ENCODE results near the gene DAPL1. TPM values are rescaled to one million over a fixed set of nuclear protein-coding genes. Genes with fewer than 3 reads are reported as not detected.
"Not testable (repeated sequence)": the region's sequence is repeated elsewhere in the genome, so short reads cannot be mapped to it uniquely, and the experiment has no call there.

DAPL1 gene
- total and polyA plus RNA-seq, 2 experiments from 2014 or later = not detected

DNA sequence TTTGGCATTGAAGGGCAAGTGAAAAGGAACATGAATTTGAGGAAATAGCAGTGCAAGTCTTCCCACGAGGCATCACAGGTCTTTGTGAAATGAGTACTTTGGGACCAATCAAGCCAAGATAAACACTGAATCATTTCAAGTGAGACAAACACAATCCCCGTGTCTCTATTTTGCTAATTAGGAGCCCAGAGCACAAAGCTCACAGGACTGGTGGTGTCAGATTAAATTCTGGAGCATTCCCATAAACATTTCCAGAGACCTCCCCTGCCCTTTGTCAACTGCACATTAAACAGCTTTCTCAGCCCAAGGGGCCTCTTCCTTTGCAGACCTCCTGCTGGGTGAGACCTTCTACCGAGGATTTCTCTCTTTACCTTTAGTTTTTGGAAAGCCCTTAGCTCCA lies 50.7 kb downstream of the DAPL1 start:
- H4K20me1 ChIP-seq (ENCODE audit: insufficient read depth, poor library complexity, severe bottlenecking) = no peaks in the 10 kb centered on the region
- WGBS (ENCODE audit: low lambda C conversion rate, missing lambda C conversion rate) = 13% methylated on average over 3 of the region's 3 CpGs
- no peaks in the 10 kb centered on the region for H3K9me2 ChIP-seq (replicated peaks; ENCODE audit: insufficient read depth)
- H3K79me2 ChIP-seq = no peaks in the 10 kb centered on the region
- H3K27ac ChIP-seq = no peak overlapping the region
- H3K4me3 ChIP-seq = no peak overlapping the region
- H3K9me3 ChIP-seq (ENCODE audit: low read depth) = no peaks in the 10 kb centered on the region
- H3K36me3 ChIP-seq (replicated peaks; ENCODE audit: insufficient read depth, low read depth) = no peaks in the 10 kb centered on the region
- peak overlapping the region; percentile 16 for H2AFZ ChIP-seq
- H3K27me3 ChIP-seq = no peaks in the 10 kb centered on the region
- no peak for TF ChIP-seq EZH2phosphoT487 (IDR thresholded peaks at IDR 0.05; ENCODE audit: low read depth, severe bottlenecking, unreplicated experiment)
- TF ChIP-seq EZH2 (IDR thresholded peaks at IDR 0.05; ENCODE audit: borderline replicate concordance) = no peak
- TF ChIP-seq, protein P1, sequence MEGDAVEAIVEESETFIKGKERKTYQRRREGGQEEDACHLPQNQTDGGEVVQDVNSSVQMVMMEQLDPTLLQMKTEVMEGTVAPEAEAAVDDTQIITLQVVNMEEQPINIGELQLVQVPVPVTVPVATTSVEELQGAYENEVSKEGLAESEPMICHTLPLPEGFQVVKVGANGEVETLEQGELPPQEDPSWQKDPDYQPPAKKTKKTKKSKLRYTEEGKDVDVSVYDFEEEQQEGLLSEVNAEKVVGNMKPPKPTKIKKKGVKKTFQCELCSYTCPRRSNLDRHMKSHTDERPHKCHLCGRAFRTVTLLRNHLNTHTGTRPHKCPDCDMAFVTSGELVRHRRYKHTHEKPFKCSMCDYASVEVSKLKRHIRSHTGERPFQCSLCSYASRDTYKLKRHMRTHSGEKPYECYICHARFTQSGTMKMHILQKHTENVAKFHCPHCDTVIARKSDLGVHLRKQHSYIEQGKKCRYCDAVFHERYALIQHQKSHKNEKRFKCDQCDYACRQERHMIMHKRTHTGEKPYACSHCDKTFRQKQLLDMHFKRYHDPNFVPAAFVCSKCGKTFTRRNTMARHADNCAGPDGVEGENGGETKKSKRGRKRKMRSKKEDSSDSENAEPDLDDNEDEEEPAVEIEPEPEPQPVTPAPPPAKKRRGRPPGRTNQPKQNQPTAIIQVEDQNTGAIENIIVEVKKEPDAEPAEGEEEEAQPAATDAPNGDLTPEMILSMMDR (IDR thresholded peaks at IDR 0.05; ENCODE audit: poor library complexity) = no peak
- no peak overlapping the region for H3K4me2 ChIP-seq
- no peak for DNase-seq (ENCODE audit: low spot score)
- H3K4me1 ChIP-seq (ENCODE audit: insufficient read depth) = peaks cover 10% of the 10 kb centered on the region

DNA sequence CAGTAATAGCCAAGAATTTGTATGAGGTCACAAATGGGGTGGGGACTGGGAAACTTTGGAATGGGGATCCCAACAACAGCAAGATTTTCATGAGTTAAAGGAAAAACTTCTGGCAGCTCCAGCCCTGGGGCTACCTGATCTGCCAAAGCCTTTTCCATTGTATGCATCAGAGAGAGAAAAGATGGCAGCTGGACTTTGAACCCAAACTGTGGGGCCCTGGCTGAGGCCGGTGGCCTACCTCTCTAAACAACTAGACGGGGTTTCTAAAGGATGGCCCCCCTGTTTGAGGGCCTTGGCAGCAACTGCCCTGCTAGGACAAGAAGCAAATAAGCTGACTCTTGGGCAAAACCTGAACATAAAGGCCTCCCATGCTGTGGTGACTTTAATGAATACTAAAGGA lies 52.4 kb downstream of the DAPL1 start:
- not testable (repeated sequence) for H3K4me1 ChIP-seq (ENCODE audit: insufficient read depth); H3K79me2 ChIP-seq; H3K27me3 ChIP-seq; H3K36me3 ChIP-seq (replicated peaks; ENCODE audit: insufficient read depth, low read depth); DNase-seq (ENCODE audit: low spot score); H3K4me3 ChIP-seq; H4K20me1 ChIP-seq (ENCODE audit: insufficient read depth, poor library complexity, severe bottlenecking); H2AFZ ChIP-seq; H3K9me2 ChIP-seq (replicated peaks; ENCODE audit: insufficient read depth); H3K4me2 ChIP-seq; H3K9me3 ChIP-seq (ENCODE audit: low read depth); H3K27ac ChIP-seq
- 46% methylated on average over 2 of the region's 2 CpGs for WGBS (ENCODE audit: low lambda C conversion rate, missing lambda C conversion rate)

DNA sequence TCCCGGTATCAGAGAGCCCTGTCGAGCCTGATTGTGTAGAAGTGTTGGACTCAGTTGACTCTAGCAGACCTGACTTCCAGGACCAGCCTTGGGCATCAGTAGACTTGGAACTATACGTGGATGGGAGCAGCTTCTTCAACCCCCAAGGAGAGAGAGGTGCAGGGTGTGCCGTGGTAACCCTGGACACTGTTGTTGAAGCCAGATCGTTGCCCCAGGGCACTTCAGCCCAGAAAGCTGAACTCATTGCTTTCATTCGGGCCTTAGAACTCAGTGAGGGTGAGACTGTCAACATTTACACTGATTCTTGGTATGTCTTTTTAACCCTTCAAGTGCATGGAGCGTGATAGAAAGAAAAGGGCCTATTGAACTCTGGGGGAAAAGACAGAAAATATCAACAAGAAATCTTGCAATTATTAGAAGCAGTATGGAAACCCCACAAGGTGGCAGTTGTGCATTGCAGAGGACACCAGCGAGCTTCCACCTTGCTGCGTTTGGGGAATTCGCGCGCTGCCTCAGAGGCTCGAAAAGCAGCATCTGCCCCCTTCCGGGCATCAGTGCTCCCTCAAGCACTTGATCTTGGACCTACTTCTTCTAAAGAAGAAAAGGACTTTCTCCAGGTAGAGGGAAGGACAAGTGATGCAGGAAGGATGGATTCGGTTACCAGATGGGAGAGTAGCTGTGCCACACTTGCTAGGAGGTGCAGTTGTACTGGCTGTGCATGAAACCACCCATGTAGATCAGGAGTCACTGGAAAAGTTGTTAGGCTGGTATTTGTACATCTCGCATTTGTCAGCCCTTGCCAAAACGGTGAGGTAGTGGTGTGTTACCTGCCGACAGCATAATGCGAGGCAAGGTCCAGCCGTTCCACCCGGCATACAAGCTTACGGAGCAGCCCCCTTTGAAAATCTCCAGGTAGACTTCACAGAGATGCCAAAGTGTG lies 53.2 kb downstream of the DAPL1 start:
- DNase-seq (ENCODE audit: low spot score); H3K4me2 ChIP-seq; H3K9me3 ChIP-seq (ENCODE audit: low read depth); H3K79me2 ChIP-seq; H3K9me2 ChIP-seq (replicated peaks; ENCODE audit: insufficient read depth); H4K20me1 ChIP-seq (ENCODE audit: insufficient read depth, poor library complexity, severe bottlenecking); H2AFZ ChIP-seq; H3K27me3 ChIP-seq; H3K27ac ChIP-seq; H3K4me1 ChIP-seq (ENCODE audit: insufficient read depth); H3K4me3 ChIP-seq; H3K36me3 ChIP-seq (replicated peaks; ENCODE audit: insufficient read depth, low read depth): not testable (repeated sequence)
- 67% methylated on average over 22 of the region's 22 CpGs for WGBS (ENCODE audit: low lambda C conversion rate, missing lambda C conversion rate)

DNA sequence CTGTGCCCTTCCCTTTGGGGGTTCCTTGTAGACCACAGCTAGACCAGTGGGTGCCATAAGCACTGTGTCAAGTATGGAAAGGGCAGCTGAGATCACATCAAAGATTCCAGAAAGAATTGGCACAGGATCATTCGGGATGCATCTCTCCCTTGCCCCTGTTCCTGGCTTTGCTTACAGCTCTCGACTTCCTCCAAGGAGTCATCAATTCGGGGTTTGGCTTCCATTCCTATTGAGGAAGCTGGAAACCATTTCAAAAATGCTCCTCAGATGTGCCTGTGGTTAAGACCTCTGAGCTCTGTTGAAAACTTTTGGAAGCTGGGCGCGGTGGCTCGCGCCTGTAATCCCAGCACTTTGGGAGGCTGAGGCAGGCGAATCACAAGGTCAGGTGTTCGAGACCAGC lies 65.1 kb downstream of the DAPL1 start:
- WGBS (ENCODE audit: low lambda C conversion rate, missing lambda C conversion rate) = 97% methylated on average over 9 of the region's 9 CpGs
- not testable (repeated sequence) for H3K27ac ChIP-seq; H2AFZ ChIP-seq; H3K79me2 ChIP-seq; H3K27me3 ChIP-seq; H3K4me2 ChIP-seq; H3K4me3 ChIP-seq; DNase-seq (ENCODE audit: low spot score); H3K9me2 ChIP-seq (replicated peaks; ENCODE audit: insufficient read depth); H3K9me3 ChIP-seq (ENCODE audit: low read depth); H4K20me1 ChIP-seq (ENCODE audit: insufficient read depth, poor library complexity, severe bottlenecking); H3K4me1 ChIP-seq (ENCODE audit: insufficient read depth); H3K36me3 ChIP-seq (replicated peaks; ENCODE audit: insufficient read depth, low read depth)

DNA sequence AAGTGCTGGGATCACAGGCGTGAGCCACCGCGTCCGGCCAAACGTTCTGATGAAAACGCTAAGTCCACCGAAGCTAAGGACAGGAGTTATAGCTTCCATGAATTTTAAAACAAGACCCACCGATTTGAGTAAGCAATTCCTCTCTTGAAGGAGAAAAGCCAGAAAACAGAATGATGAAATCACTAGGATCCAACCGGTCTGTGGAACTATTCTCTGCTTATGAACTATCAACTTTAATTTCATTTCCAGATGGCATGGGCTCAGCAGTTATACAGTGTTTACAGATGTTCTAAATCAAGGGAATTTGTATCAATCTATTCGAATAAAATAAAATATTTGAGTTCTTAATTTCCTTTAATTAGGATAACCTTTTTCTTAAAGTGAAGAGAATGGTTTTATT lies 66.5 kb downstream of the DAPL1 start:
- H4K20me1 ChIP-seq (ENCODE audit: insufficient read depth, poor library complexity, severe bottlenecking); H3K79me2 ChIP-seq; H3K27me3 ChIP-seq; H2AFZ ChIP-seq; H3K9me2 ChIP-seq (replicated peaks; ENCODE audit: insufficient read depth); H3K27ac ChIP-seq; H3K4me2 ChIP-seq; H3K4me1 ChIP-seq (ENCODE audit: insufficient read depth); DNase-seq (ENCODE audit: low spot score); H3K36me3 ChIP-seq (replicated peaks; ENCODE audit: insufficient read depth, low read depth); H3K4me3 ChIP-seq; H3K9me3 ChIP-seq (ENCODE audit: low read depth): not testable (repeated sequence)
- WGBS (ENCODE audit: low lambda C conversion rate, missing lambda C conversion rate) = 96% methylated on average over 10 of the region's 10 CpGs

DNA sequence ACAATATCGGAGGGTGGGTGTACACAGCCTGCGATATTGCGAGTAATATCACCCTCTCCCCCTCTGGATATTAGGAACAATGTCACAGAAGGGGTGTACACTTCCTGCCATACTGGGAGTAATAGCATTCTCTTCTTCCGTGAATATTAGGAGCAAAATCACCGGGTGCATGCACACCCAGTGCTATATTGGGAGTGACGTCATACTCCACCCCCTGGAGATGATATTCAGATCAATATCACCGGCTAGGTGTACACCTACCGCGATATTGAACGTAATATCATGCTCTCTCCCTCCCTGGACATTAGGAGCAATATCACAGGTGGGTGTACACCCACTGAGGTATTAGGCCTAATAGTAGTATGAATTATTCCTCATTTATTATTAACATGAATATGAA lies 70.4 kb downstream of the DAPL1 start:
- not testable (repeated sequence) for H3K27me3 ChIP-seq; H2AFZ ChIP-seq; DNase-seq (ENCODE audit: low spot score); H3K4me2 ChIP-seq; H3K9me3 ChIP-seq (ENCODE audit: low read depth); H4K20me1 ChIP-seq (ENCODE audit: insufficient read depth, poor library complexity, severe bottlenecking); H3K4me1 ChIP-seq (ENCODE audit: insufficient read depth); H3K79me2 ChIP-seq; H3K36me3 ChIP-seq (replicated peaks; ENCODE audit: insufficient read depth, low read depth); H3K27ac ChIP-seq; H3K4me3 ChIP-seq; H3K9me2 ChIP-seq (replicated peaks; ENCODE audit: insufficient read depth)
- WGBS (ENCODE audit: low lambda C conversion rate, missing lambda C conversion rate) = 95% methylated on average over 10 of the region's 10 CpGs

Data from hepatocyte (in vitro differentiated cells).